GM13976 (cell line): ENCODE data around the gene F2R.
"Not testable (repeated sequence)": the region's sequence is repeated elsewhere in the genome, so short reads cannot be mapped to it uniquely, and the experiment has no call there.

Experiments used
- DNase-seq: peaks from one replicate; pipeline ENCODE4 v3.0.0; 2012; ENCODE audit warnings: low spot score
- CTCF ChIP-seq: IDR thresholded peaks from 2 replicates; pipeline ENCODE4 v1.5.1; 2012; ENCODE audit warnings: borderline replicate concordance, mild to moderate bottlenecking; ENCODE audit not compliant: insufficient read depth; ENCODE audit errors: extremely low read depth, missing control alignments, control extremely low read depth
- in situ Hi-C: fragments of 300-500 bp; cut with MboI; formaldehyde crosslinking; loops from one replicate; pipeline ENCODE4 v1.12.0; 2022; ENCODE audit warnings: low sequenced_read_pairs, mixed read lengths, inconsistent platforms; ENCODE audit not compliant: unreplicated experiment

Gene F2R

DNA sequence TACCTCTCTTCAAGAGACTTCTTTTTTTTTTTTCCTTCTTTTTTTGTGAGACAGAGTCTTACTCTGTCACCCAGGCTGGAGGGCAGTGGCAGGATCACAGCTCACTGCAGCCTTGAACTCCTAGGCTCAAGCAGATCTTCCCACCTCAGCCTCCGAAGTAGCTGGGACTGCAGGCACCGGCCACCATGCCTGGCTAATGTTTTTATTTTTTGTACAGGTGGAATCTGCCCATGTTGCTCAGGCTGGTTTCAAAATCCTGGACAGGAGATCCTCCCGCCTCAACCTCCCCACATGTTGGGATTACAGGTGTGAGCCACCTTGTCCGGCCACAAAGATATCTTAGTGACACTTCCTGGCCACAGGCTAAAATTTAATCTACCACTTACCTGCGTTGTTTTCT is 60.0 kb downstream of the F2R start:
- no peak for DNase-seq
- TF ChIP-seq CTCF = no peak
- in situ Hi-C loops = loop anchor here (10.0 kb wide), 1 partner anchor 181 kb away; no protein-coding TSS in a partner anchor

GRCh38 chr5:76776391-76776790 is 60.5 kb downstream of the F2R start:
- in situ Hi-C loops = loop anchor here (10.0 kb wide), 1 partner anchor 182 kb away; no protein-coding TSS in a partner anchor
- no peak for TF ChIP-seq CTCF
- no peak for DNase-seq

DNA sequence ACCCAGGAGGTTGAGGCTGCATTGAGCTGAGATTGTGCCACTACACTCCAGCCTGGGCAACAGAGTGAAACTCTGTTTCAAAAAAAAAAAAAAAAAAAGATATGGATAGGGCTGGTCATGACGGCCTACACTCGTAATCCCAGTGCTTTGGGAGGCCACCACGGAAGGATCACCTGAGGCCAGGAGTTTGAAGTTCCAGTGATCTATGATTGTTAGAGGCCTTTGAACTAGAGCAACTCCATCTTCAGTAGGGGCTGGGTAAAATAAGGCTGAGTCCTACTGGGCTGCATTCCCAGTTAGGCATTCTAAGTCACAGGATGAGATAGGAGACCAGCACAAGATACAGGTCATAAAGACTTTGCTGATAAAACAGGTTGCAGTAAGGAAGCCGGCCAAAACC is 64.7 kb downstream of the F2R start:
- in situ Hi-C loops, DNase-seq: not testable (repeated sequence)

GRCh38 chr5:76781775-76782174 is 65.8 kb downstream of the F2R start:
- TF ChIP-seq CTCF = no peak
- in situ Hi-C loops = no loop called here
- no peak for DNase-seq

GRCh38 chr5:76782444-76782843 is 66.5 kb downstream of the F2R start:
- no peak for TF ChIP-seq CTCF
- no peak for DNase-seq
- in situ Hi-C loops = no loop called here
